Eye (tissue), 1 donor: ENCODE data around the gene RRP9.

Source experiments
- DNase-seq: peaks from one replicate; pipeline ENCODE4 v3.0.0-alpha.2; 2015

RRP9 gene

DNA sequence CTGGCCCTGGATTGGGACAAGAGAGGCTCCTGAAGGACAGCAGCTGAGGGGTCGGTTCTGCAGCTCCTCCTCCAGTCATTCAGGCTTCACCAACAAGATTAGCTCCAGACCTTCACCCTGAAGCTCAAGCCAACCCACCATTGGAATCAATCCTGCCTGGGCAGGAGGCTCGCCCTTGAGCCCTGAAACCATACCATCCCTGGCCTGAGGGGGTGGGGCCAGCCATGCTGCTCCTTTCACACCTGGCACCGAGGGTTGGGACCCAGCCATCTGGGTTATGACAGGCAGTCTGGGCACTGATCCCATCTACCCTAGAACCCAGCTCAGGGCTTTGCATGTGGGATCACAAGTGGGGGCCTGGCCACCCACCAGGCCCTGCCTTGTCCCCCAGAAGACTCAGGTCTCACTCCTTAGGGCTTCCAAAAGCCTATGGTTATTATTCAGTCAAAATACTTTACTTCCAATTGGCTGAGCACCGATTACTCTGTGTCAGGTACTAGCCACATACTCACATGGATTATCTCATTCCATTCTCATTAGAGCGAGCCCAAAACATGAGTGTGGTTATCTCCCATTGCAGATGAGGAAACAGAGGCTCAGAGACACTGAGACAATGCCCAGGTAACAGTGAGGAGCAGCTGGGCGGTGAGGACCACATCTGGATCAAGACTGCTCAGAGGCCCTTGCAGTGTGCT is 29.0 kb upstream of the RRP9 start:
- DNase-seq = peak; percentile 37

- DNase-seq = no peak
These were observed 28.1 kb upstream of the RRP9 start for GRCh38 chr3:51969841-51970240.

DNA sequence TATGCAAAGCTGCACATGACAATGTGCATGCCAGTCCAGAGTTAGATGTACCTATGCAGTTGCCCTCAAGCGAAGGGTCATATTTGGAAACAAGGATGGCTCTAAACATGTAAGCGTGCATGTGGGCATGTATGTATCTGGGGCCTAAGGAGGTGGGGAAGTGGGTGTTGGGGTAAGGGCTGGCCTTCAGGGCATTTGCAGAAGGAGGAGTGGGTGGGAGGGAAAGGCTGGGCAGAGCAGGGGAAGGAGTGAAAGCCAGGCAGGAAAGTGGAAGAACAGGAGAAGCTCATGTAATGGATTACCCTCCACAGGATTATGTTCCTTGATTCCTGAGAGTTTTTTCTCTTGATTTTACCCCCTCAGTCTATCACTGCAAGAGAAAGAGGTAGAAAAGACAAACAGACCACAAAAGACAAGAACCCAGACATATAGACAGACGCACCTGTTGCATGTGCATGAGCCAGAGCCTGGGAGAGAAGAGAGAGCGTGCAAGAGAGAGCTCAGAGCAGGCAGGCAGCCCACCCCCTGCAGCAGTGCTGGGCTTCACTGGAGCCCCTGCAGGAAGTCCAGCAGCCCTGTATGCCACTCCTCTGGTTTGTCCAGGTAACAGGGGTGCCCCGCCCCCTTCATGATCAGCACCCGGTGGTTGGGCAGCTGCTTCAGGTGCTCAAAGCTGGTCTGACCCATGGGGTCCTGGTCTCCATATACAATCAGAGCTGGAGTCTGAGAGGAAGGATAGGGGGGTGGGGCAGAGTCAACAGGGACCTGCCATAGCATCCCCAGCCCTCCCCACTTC is 27.4 kb upstream of the RRP9 start:
- DNase-seq = no peak

DNA sequence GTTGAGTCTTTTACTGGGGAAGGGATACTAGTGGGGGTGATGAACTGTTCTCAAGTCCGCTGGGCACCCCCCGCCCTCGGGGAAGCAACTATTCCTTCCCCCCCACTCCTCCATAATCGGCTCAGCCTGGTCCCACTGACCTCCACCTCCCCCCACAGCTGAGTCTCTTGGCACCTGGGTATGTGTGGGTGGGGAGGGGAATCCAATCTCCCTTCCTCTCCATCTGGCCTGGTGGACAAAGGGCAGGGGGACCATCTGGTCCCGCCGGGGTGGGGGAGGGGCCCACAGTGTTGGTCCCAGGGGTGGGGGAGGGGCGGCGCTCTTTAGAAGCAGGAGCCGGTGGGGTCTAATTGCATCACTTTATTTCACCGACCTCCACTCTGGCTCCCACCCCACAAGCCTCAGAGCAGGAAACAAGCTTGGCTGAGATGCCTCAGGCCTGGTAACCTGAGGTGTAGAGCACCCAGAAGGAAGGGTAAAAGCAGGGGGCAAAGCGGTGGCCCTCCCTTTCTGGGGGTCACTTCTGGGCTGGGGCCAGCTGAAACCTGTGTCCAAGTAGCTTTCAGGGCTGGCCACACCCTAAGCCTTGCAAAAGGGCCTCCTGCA is 26.6 kb upstream of the RRP9 start:
- DNase-seq = no peak

DNA sequence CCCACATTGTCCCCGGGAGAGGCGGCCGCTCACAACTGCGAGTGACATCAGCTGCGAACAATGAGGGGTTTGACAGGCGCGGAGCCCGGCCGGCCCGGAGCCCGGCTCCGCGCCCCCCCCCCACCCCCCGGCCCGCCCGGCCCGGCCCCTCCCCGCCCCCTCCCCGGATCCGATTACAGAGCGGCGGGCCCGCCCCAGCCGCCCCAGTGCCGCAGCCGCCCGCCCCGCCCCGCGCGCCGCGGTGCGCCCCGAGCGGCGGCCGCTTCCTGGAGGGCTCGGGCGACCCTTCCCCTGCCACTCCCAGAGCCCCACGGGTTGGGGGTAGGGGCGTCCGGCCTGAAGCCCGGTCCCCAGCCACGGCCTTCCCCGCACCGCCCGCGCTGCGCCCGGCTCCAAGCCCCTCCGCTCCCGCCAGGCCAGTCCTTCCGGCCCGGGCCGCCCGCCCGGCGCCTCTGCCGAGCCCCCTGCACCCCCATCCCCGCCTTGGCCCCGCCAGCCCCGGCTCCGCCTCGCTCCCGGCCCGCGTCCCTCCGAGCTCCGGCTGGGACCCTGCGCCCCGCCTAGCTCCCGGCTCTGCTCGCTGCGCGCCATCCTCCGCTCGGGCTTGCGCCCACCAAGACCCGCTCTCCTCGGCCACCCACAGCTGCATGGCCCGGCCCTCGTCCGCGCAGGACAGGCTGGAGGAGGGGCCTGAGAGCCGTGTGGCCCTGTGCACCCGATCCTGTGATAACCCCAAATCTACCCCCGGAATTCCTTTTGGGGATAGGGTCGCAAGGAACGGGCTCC is 25.9 kb upstream of the RRP9 start, which contains the start of gene PCBP4:
Gene PCBP4 (minus strand): TSS at position 71 of the 786 bp plus-strand sequence. CDS start 6,214 bp downstream, outside the sequence.
- peak; percentile 90 for DNase-seq

- DNase-seq = peak; percentile 63
These were observed 25.2 kb upstream of the RRP9 start for GRCh38 chr3:51966922-51967383.

- peak; percentile 52 for DNase-seq
These were observed 24.8 kb upstream of the RRP9 start for GRCh38 chr3:51966486-51966885.

DNA sequence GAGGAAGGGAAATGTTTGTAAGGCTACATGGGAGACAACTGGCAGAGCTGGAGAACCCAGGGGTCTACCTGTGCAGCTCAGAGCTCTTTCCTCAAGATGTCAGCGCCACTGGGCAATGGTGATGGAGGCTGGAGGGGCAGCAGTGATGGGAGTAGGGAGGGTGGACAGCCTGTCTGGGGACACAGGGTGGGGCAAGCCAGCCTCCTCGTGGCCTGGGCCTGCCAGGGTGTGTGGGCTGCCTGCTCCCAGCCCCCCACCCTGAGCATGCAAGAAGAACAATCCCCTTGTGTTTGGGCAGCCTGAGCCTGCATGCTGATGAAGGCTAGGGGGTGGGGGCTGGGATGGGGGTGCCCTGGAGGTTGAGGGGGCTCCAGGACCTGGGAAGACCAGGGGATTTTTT is 24.3 kb upstream of the RRP9 start:
- DNase-seq = peak; percentile 18

DNA sequence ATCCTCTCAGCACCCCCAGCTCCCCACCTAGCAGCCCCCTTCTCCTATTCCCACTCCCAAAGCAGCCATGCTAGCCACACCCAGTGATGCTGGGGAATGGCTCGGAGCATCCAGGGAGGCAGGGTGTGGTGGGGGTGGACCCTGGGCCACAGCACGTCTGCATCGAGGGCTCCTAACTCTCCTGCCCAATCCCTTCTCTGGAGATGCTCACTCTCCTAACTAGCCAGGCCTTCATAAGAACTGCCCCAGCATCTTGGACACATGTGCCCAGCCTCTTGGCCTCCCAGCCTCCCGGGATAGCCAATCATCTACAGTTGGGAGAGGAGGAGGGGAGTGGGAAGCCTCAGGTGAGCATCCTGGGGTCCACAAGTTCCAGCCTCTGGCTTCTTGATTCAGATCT is 22.8 kb upstream of the RRP9 start:
- no peak for DNase-seq

DNA sequence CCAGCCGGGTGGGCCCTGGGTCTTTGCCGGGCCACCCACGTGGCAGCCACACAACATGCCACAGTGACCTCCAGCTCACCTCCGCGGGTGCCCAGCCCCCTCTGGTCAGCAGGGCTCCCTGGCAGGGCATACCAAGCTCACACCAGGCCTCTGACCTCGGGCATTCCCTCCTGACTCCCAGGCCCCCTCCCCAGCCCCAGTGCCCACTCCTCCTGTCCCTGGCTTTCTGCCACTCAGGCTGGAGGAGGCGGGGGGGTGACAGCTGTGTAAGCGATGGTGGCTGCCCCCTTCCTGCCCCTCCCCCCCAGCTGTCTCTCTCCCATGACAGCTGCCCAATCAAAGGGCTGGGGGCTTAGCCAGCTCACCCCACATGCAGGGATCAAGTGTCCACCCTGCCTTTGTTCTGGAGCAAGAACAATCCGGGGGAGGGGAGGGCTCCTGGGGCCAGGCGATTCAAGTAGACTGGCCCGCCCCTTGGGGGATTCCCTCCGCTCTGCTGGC is 22.3 kb upstream of the RRP9 start:
- peak; percentile 91 for DNase-seq

- peak; percentile 72 for DNase-seq
These were observed 21.3 kb upstream of the RRP9 start for GRCh38 chr3:51962854-51963530.

- peak; percentile 57 for DNase-seq
These were observed 20.2 kb upstream of the RRP9 start for GRCh38 chr3:51961602-51962569.

DNA sequence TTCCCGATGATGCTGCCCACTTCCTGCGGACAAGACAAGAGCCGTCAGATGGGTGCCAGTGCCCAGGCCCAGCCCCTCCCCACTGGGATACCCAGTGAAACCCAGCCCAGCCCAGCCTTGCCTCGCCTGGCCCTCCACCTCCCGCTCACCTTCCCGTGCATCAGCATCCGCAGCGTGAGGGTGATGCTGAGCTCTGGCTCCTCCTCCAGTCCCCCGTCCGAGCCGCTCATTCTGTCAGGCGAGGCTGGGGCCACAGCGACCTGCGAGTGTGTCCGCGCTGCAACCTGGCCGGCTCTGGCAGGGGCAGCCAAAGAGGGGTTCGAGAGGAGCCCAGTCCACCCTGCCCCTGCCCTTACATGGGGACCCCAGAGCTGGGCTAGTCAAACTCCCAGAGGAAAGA is 19.3 kb upstream of the RRP9 start:
- no peak for DNase-seq

GRCh38 chr3:51960386-51960785 is 18.7 kb upstream of the RRP9 start:
- DNase-seq = no peak

- DNase-seq = no peak
These were observed 17.9 kb upstream of the RRP9 start for GRCh38 chr3:51959651-51960050.

GRCh38 chr3:51958603-51959521 is 17.2 kb upstream of the RRP9 start:
- DNase-seq = no peak

DNA sequence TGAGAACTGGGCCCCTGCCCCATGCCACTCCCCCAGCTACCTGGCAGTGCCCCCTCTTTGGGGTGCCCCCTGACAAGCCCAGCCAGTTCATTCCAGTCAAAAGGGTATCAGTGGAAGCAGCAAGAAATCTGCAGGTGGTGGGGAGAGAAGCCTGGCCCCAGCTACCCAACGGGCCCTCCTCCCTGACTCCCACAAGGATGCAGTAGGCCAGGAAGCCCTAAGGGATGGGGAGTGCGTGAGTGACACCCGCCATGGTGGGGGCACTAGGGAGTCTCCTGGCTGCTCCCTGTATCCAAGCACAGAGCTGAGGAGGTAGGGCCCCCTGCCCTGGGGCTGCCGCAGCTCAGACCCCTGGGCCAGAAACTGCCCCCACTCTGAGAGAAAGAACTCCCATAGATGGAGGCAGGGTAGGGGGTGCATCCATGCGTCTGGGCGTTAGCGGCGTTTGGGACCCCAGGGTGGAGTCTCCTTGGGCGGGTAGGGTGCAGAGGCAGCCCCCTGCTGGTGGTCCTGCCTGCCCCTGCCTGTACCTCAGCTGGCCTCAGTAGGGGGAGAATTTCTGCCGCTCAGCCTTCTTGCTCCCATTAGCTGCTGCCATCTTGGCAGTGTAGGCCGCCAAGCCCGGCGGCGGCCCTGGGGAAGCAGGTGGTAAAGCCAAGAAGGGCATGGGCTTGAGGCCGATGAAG is 16.0 kb upstream of the RRP9 start:
- DNase-seq = no peak

DNA sequence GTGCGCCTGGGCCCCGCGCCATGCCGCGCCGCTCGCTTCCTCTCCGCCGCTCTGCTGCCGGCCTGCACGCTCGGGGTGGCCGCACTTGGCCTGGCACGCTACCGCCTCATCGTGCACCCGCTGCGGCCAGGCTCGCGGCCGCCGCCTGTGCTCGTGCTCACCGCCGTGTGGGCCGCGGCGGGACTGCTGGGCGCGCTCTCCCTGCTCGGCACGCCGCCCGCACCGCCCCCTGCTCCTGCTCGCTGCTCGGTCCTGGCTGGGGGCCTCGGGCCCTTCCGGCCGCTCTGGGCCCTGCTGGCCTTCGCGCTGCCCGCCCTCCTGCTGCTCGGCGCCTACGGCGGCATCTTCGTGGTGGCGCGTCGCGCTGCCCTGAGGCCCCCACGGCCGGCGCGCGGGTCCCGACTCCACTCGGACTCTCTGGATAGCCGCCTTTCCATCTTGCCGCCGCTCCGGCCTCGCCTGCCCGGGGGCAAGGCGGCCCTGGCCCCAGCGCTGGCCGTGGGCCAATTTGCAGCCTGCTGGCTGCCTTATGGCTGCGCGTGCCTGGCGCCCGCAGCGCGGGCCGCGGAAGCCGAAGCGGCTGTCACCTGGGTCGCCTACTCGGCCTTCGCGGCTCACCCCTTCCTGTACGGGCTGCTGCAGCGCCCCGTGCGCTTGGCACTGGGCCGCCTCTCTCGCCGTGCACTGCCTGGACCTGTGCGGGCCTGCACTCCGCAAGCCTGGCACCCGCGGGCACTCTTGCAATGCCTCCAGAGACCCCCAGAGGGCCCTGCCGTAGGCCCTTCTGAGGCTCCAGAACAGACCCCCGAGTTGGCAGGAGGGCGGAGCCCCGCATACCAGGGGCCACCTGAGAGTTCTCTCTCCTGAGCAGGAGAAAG is 14.4 kb upstream of the RRP9 start:
- peak; percentile 84 for DNase-seq
